ENCODE measurements around the gene RAB24. TPM values are rescaled to one million over a fixed set of nuclear protein-coding genes. Genes with fewer than 3 reads are reported as not detected.

RAB24 gene
- total RNA-seq, 1 experiment from 2014 or later: 11.4 TPM

DNA sequence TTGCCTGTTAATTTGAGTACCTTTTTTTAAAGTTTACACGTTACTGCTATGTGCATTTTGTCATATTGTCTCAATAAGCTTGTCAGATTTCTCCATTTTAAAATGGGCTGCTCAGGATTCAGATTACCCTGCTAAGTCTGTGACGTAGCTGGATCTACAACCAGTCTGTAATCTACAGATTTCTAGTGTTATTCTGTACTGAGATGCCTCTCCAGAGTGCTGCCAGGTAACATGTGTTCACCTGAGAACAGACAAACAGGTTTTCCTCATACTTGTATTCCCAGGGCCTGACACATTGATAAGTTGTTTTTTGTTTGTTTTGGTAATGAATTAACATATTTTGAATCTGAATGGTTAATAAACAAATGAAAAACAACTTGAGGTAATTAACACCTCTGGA is 15.3 kb downstream of the RAB24 start:
- H3K27me3 ChIP-seq (ENCODE audit: low read length): no peaks in the 10 kb centered on the region
- peaks cover 10% of the 10 kb centered on the region for H3K4me1 ChIP-seq (ENCODE audit: low read length)
- H2AFZ ChIP-seq (ENCODE audit: low read length): no peak overlapping the region
- no peak overlapping the region for H3K4me2 ChIP-seq (ENCODE audit: low read depth, low read length, poor library complexity, severe bottlenecking)
- no peaks in the 10 kb centered on the region for H4K20me1 ChIP-seq (ENCODE audit: insufficient read depth, low read depth, low read length)
- no peak overlapping the region for H3K9ac ChIP-seq (ENCODE audit: low read length)
- DNase-seq: no peak
- no peaks in the 10 kb centered on the region for H3K9me2 ChIP-seq (replicated peaks; ENCODE audit: insufficient read depth, low read length)
- no peak overlapping the region for H3K27ac ChIP-seq (ENCODE audit: low read length)
- peaks cover 43% of the 10 kb centered on the region for H3K36me3 ChIP-seq (ENCODE audit: insufficient read depth, low read length)
- H3K9me3 ChIP-seq (ENCODE audit: low read length): no peaks in the 10 kb centered on the region
- H3K4me3 ChIP-seq (ENCODE audit: low read length): no peak overlapping the region
- H3K79me2 ChIP-seq (ENCODE audit: low read length): peaks cover 11% of the 10 kb centered on the region; the same call in 1 of the 2 replicates

DNA sequence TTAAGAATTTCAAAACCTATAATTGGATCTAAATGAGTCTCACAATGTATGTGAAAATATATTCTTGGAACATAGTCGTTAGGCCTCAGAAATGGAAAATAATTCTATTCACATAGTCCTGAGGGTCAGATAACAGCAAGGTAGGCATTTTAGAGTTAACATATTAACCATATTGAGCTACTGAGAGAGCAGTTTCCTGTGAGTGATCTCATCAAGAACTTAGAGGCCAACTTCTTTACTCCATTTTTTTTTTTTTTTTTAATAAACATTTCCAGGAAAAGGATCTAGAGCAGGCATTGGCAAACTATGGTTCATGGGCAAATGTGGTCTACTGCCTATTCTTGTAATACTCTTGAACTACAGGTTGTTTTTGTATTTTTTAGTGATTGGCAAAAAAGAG is 26.6 kb downstream of the RAB24 start:
- Histone ChIP-seq H4K20me1 (ENCODE audit: insufficient read depth, low read depth, low read length) (no peaks in the 10 kb centered on the region), H3K9ac (ENCODE audit: low read length) (no peak overlapping the region), H3K9me3 (ENCODE audit: low read length) (no peaks in the 10 kb centered on the region), H3K9me2 (replicated peaks; ENCODE audit: insufficient read depth, low read length) (no peaks in the 10 kb centered on the region), H3K4me2 (ENCODE audit: low read depth, low read length, poor library complexity, severe bottlenecking) (no peak overlapping the region), H3K27ac (ENCODE audit: low read length) (no peak overlapping the region), H3K4me3 (ENCODE audit: low read length) (no peak overlapping the region), H3K36me3 (ENCODE audit: insufficient read depth, low read length) (peaks cover 46% of the 10 kb centered on the region; the same call in 1 of the 2 replicates), H3K27me3 (ENCODE audit: low read length) (no peaks in the 10 kb centered on the region), H3K4me1 (ENCODE audit: low read length) (no peaks in the 10 kb centered on the region), H3K79me2 (ENCODE audit: low read length) (peaks cover 7% of the 10 kb centered on the region; the same call in 1 of the 2 replicates), H2AFZ (ENCODE audit: low read length) (no peak overlapping the region)
- DNase-seq: no peak

DNA sequence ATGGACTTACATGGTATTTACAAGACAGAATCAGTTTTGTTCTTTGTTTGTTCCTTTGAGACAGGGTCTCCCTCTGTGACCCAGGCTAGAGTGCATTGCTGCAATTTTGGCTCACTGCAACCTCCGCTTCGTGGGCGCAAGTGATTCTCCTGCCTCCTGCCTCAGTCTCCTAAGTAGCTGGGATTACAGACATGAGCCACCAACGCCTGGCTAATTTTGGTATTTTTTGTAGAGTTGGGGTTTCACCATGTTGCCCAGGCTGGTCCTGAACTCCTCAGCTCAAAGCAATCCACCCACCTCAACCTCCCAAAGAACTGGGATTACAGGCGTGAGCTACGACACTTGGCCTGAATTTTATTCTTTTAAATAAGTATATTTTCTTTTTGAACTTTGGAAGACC is 27.6 kb downstream of the RAB24 start:
- no peak overlapping the region for H2AFZ ChIP-seq (ENCODE audit: low read length)
- H3K9ac ChIP-seq (ENCODE audit: low read length): no peak overlapping the region
- no peak overlapping the region for H3K4me3 ChIP-seq (ENCODE audit: low read length)
- H3K9me2 ChIP-seq (replicated peaks; ENCODE audit: insufficient read depth, low read length): no peaks in the 10 kb centered on the region
- no peaks in the 10 kb centered on the region for H4K20me1 ChIP-seq (ENCODE audit: insufficient read depth, low read depth, low read length)
- H3K4me1 ChIP-seq (ENCODE audit: low read length): no peaks in the 10 kb centered on the region
- H3K79me2 ChIP-seq (ENCODE audit: low read length): peaks cover 7% of the 10 kb centered on the region; the same call in 1 of the 2 replicates
- H3K36me3 ChIP-seq (ENCODE audit: insufficient read depth, low read length): peaks cover 39% of the 10 kb centered on the region; the same call in 1 of the 2 replicates
- no peak overlapping the region for H3K4me2 ChIP-seq (ENCODE audit: low read depth, low read length, poor library complexity, severe bottlenecking)
- H3K27ac ChIP-seq (ENCODE audit: low read length): no peak overlapping the region
- DNase-seq: no peak
- no peaks in the 10 kb centered on the region for H3K27me3 ChIP-seq (ENCODE audit: low read length)
- H3K9me3 ChIP-seq (ENCODE audit: low read length): no peaks in the 10 kb centered on the region

DNA sequence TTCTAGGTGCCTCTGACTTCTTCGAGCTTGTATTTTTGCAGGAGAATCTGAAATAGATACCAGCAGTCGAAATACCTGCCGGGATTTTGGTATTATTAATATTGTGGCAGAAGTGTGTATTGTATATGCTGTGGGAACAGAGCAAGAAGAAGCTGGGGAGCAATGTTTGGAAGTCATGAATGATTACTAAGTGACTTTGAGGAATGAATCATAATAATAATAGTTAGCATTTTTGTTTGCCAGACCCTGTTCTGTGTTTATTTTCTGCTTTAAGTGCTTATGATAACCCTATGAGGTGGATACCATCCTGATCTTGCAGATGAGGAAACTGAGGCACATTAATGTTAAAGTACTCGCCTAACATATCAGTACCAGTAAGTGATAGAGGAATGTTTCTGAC is 32.4 kb downstream of the RAB24 start:
- Histone ChIP-seq H3K4me3 (ENCODE audit: low read length) (no peak overlapping the region), H3K27ac (ENCODE audit: low read length) (no peak overlapping the region), H3K4me1 (ENCODE audit: low read length) (no peaks in the 10 kb centered on the region), H3K4me2 (ENCODE audit: low read depth, low read length, poor library complexity, severe bottlenecking) (no peak overlapping the region), H3K36me3 (ENCODE audit: insufficient read depth, low read length) (peaks cover 41% of the 10 kb centered on the region), H3K79me2 (ENCODE audit: low read length) (peaks cover 12% of the 10 kb centered on the region; the same call in 1 of the 2 replicates), H2AFZ (ENCODE audit: low read length) (no peak overlapping the region), H3K9ac (ENCODE audit: low read length) (no peak overlapping the region), H3K9me3 (ENCODE audit: low read length) (no peaks in the 10 kb centered on the region), H3K9me2 (replicated peaks; ENCODE audit: insufficient read depth, low read length) (no peaks in the 10 kb centered on the region), H4K20me1 (ENCODE audit: insufficient read depth, low read depth, low read length) (no peaks in the 10 kb centered on the region), H3K27me3 (ENCODE audit: low read length) (no peaks in the 10 kb centered on the region)
- DNase-seq: no peak

DNA sequence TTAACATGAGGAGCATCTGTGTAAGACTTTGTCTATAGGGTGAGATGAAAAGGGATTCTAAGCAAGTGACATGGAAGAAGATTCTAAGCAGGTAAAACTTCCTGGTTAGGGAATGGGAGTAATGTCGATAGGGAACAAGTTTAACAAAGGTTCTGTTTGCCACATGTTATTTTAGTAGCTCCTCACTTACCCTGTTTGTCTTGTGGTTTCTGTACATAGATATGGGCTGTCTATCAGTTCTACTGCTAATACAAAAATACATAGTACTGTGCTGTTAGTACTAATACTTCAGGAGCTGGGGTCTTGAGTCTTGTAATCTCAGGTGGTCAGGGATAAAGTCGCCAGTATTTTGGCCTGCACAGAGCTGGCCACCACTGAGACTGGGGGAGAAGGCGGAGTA is 32.9 kb downstream of the RAB24 start:
- Histone ChIP-seq H3K9me2 (replicated peaks; ENCODE audit: insufficient read depth, low read length) (no peaks in the 10 kb centered on the region), H3K4me1 (ENCODE audit: low read length) (no peaks in the 10 kb centered on the region), H4K20me1 (ENCODE audit: insufficient read depth, low read depth, low read length) (no peaks in the 10 kb centered on the region), H3K9me3 (ENCODE audit: low read length) (no peaks in the 10 kb centered on the region), H3K9ac (ENCODE audit: low read length) (no peak overlapping the region), H3K27ac (ENCODE audit: low read length) (no peak overlapping the region), H3K27me3 (ENCODE audit: low read length) (no peaks in the 10 kb centered on the region), H3K36me3 (ENCODE audit: insufficient read depth, low read length) (peaks cover 41% of the 10 kb centered on the region), H2AFZ (ENCODE audit: low read length) (no peak overlapping the region), H3K79me2 (ENCODE audit: low read length) (peaks cover 12% of the 10 kb centered on the region; the same call in 1 of the 2 replicates), H3K4me2 (ENCODE audit: low read depth, low read length, poor library complexity, severe bottlenecking) (no peak overlapping the region), H3K4me3 (ENCODE audit: low read length) (no peak overlapping the region)
- no peak for DNase-seq

DNA sequence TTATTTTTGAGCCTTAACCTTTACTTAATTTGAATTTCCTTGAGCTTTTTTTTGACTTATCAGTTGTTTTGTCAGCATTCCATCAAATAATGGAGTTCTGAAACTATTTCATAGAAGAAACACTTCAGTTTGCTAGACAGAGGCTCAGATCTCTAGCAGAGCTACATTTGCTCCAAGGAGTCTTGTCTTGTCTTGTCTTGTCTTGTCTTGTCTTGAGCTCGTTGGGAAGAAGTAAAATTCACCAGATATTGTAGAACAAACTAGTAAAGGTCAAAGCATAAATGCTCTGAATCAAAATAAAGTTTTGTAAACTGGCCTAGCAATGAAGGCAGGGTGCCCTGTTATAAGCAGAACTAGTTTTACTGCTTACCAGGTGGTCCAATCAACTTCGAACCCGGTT is 33.5 kb downstream of the RAB24 start:
- Histone ChIP-seq H3K27me3 (ENCODE audit: low read length) (no peaks in the 10 kb centered on the region), H3K27ac (ENCODE audit: low read length) (no peak overlapping the region), H3K9me3 (ENCODE audit: low read length) (no peaks in the 10 kb centered on the region), H3K4me2 (ENCODE audit: low read depth, low read length, poor library complexity, severe bottlenecking) (no peak overlapping the region), H4K20me1 (ENCODE audit: insufficient read depth, low read depth, low read length) (no peaks in the 10 kb centered on the region), H3K36me3 (ENCODE audit: insufficient read depth, low read length) (peaks cover 39% of the 10 kb centered on the region), H2AFZ (ENCODE audit: low read length) (no peak overlapping the region), H3K9ac (ENCODE audit: low read length) (no peak overlapping the region), H3K4me1 (ENCODE audit: low read length) (no peaks in the 10 kb centered on the region), H3K79me2 (ENCODE audit: low read length) (peaks cover 12% of the 10 kb centered on the region; the same call in 1 of the 2 replicates), H3K4me3 (ENCODE audit: low read length) (no peak overlapping the region), H3K9me2 (replicated peaks; ENCODE audit: insufficient read depth, low read length) (no peaks in the 10 kb centered on the region)
- no peak for DNase-seq

DNA sequence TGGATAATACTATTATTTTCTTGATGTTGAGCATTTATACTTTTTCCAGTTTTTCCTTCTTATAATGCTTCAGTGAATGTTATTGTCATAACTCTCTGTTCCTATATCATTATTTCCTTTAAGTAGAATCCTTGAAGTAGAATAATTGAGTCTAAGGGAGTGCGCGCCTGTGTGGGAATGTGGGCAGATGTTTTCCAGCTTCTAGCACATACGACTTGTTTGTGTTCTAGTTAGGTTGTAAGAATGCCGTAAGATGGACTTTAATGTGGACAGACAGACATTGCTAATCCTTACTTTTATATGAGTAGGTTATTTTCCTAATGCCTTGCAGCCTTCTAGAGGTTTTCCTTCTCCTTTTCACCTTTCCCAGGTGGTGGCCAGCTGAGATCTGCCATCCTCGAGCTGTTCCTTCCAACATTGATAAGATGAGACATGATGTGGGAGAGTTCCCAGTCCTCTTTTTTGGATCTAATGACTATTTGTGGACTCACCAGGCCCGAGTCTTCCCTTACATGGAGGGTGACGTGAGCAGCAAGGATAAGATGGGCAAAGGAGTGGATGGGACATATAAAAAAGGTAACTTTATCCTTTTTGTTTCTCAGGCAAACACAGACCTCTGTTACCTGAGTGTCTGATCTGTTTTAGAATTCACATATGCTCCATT is 34.2 kb downstream of the RAB24 start:
- Histone ChIP-seq H3K9ac (ENCODE audit: low read length) (no peak overlapping the region), H3K4me1 (ENCODE audit: low read length) (no peaks in the 10 kb centered on the region), H3K36me3 (ENCODE audit: insufficient read depth, low read length) (peaks cover 40% of the 10 kb centered on the region), H3K27ac (ENCODE audit: low read length) (no peak overlapping the region), H3K4me3 (ENCODE audit: low read length) (no peak overlapping the region), H3K27me3 (ENCODE audit: low read length) (no peaks in the 10 kb centered on the region), H3K4me2 (ENCODE audit: low read depth, low read length, poor library complexity, severe bottlenecking) (no peak overlapping the region), H3K79me2 (ENCODE audit: low read length) (peaks cover 12% of the 10 kb centered on the region; the same call in 1 of the 2 replicates), H3K9me2 (replicated peaks; ENCODE audit: insufficient read depth, low read length) (no peaks in the 10 kb centered on the region), H4K20me1 (ENCODE audit: insufficient read depth, low read depth, low read length) (no peaks in the 10 kb centered on the region), H3K9me3 (ENCODE audit: low read length) (no peaks in the 10 kb centered on the region), H2AFZ (ENCODE audit: low read length) (no peak overlapping the region)
- DNase-seq: no peak

DNA sequence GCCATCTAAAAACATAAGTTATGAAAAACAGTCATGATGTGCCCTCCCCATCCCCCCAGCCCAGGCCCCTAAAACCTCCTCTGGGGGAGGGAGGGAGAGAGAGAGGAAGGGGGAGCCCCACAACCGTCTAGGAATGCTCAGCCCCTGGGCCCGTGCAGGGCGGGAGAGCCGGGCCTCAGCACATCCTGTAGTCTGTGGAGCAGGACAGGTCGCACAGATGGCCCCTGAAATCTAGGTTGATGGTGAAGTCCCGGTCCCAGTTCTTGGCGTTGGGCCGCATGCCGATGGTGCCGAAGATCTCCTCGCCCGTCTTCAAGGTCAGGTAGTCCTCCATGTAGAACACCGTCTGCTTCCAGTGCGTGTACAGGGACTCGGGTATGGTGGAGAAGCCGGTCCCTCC is 38.1 kb downstream of the RAB24 start:
- H3K9me3 ChIP-seq (ENCODE audit: low read length): no peaks in the 10 kb centered on the region
- H2AFZ ChIP-seq (ENCODE audit: low read length): no peak overlapping the region
- DNase-seq: no peak
- H3K9ac ChIP-seq (ENCODE audit: low read length): no peak overlapping the region
- no peaks in the 10 kb centered on the region for H3K27me3 ChIP-seq (ENCODE audit: low read length)
- H4K20me1 ChIP-seq (ENCODE audit: insufficient read depth, low read depth, low read length): no peaks in the 10 kb centered on the region
- no peak overlapping the region for H3K27ac ChIP-seq (ENCODE audit: low read length)
- peaks cover 50% of the 10 kb centered on the region for H3K36me3 ChIP-seq (ENCODE audit: insufficient read depth, low read length)
- H3K4me1 ChIP-seq (ENCODE audit: low read length): no peaks in the 10 kb centered on the region
- H3K9me2 ChIP-seq (replicated peaks; ENCODE audit: insufficient read depth, low read length): no peaks in the 10 kb centered on the region
- H3K4me3 ChIP-seq (ENCODE audit: low read length): no peak overlapping the region
- H3K4me2 ChIP-seq (ENCODE audit: low read depth, low read length, poor library complexity, severe bottlenecking): no peak overlapping the region
- H3K79me2 ChIP-seq (ENCODE audit: low read length): peaks cover 8% of the 10 kb centered on the region; the same call in 1 of the 2 replicates

Data from Karpas-422 (cell line).